HEK293 (cell line): ENCODE data around the gene ANO2.

Experiments used
- CTCF ChIA-PET: fragments of 350-600 bp; formaldehyde crosslinking; extraction: SDS; loops from one replicate; lab custom pipeline; 2021; ENCODE audit warnings: antibody characterized with exemption; lab: Yijun Ruan, JAX
- POLR2A ChIA-PET: fragments of 300-600 bp; formaldehyde crosslinking; extraction: SDS; loops from one replicate; lab custom pipeline; 2020; ENCODE audit warnings: antibody characterized with exemption, inconsistent platforms; lab: Yijun Ruan, JAX
- H3K27ac ChIP-seq: fragments of 200-500 bp; sonication (Bioruptor generic); 2 replicates; pipeline ENCODE4 v1.5.1; 2014; ENCODE audit warnings: low read depth, low read length, control low read depth, inconsistent platforms; ENCODE audit errors: extremely low read depth
- H3K36me3 ChIP-seq, 2 experiments: fragments of 200-500 bp in 1 of 2; sonication (Bioruptor generic) in 1 of 2; 1 replicate in 1 of 2; 2 replicates in 1 of 2; pipeline ENCODE4 v1.5.1; 2014 to 2017; ENCODE audit warnings: inconsistent platforms in 2 of 2, low read length in 2 of 2; ENCODE audit not compliant: control insufficient read depth in 2 of 2, insufficient read depth in 1 of 2
- H3K4me1 ChIP-seq: fragments of 200-500 bp; sonication (Bioruptor generic); 2 replicates; pipeline ENCODE4 v1.5.1; 2014; ENCODE audit warnings: mild to moderate bottlenecking, low read length, inconsistent platforms; ENCODE audit not compliant: control insufficient read depth, insufficient read depth
- H3K4me3 ChIP-seq: 2 replicates; pipeline ENCODE4 v1.5.1; 2011; ENCODE audit warnings: low read depth, mild to moderate bottlenecking, control low read depth, low read length, moderate library complexity
- H3K9me3 ChIP-seq: fragments of 200-500 bp; sonication (Bioruptor generic); 2 replicates; pipeline ENCODE4 v1.5.1; 2014; ENCODE audit warnings: low read depth, low read length, inconsistent platforms; ENCODE audit not compliant: control insufficient read depth, insufficient read depth
- FEZF1 ChIP-seq: fragments of 450-650 bp; formaldehyde crosslinking; IDR thresholded peaks from 2 replicates; pipeline ENCODE4 v1.5.1; 2016; ENCODE audit warnings: missing biosample characterization, missing genetic modification characterization
- HOXA7 ChIP-seq: sonication (generic); formaldehyde crosslinking; IDR thresholded peaks from 2 replicates; pipeline ENCODE4 v1.8.1; 2022; ENCODE audit warnings: missing genetic modification reagents, borderline replicate concordance
- HOXC10 ChIP-seq: sonication (generic); formaldehyde crosslinking; IDR thresholded peaks from 2 replicates; pipeline ENCODE4 v1.8.1; 2023; ENCODE audit warnings: mild to moderate bottlenecking, missing genetic modification reagents
- MEIS1 ChIP-seq: sonication (generic); formaldehyde crosslinking; IDR thresholded peaks from 2 replicates; pipeline ENCODE4 v1.8.1; 2022; ENCODE audit warnings: missing genetic modification reagents, mild to moderate bottlenecking, borderline replicate concordance
- SP2 ChIP-seq: fragments of 450-650 bp; formaldehyde crosslinking; IDR thresholded peaks from 2 replicates; pipeline ENCODE4 v1.5.1; 2016; ENCODE audit warnings: missing biosample characterization, missing genetic modification characterization
- SP7 ChIP-seq: fragments of 450-650 bp; formaldehyde crosslinking; IDR thresholded peaks from 2 replicates; pipeline ENCODE4 v1.5.1; 2016; ENCODE audit warnings: missing biosample characterization, missing genetic modification characterization
- YY1 ChIP-seq: fragments of 450-650 bp; formaldehyde crosslinking; IDR thresholded peaks from 2 replicates; pipeline ENCODE4 v1.5.1; 2018; ENCODE audit warnings: missing biosample characterization, missing genetic modification characterization
- ZBTB21 ChIP-seq: fragments of 450-650 bp; formaldehyde crosslinking; IDR thresholded peaks from 2 replicates; pipeline ENCODE4 v1.5.1; 2017; ENCODE audit warnings: missing biosample characterization, missing genetic modification characterization
- ZEB2 ChIP-seq: fragments of 450-650 bp; formaldehyde crosslinking; IDR thresholded peaks from 2 replicates; pipeline ENCODE4 v1.5.1; 2016; ENCODE audit warnings: missing biosample characterization, missing genetic modification characterization
- ZFP37 ChIP-seq: fragments of 450-650 bp; formaldehyde crosslinking; IDR thresholded peaks from 2 replicates; pipeline ENCODE4 v1.5.1; 2016; ENCODE audit warnings: missing biosample characterization, missing genetic modification characterization
- ZFP69B ChIP-seq: fragments of 450-650 bp; formaldehyde crosslinking; IDR thresholded peaks from 2 replicates; pipeline ENCODE4 v1.5.1; 2016; ENCODE audit warnings: missing biosample characterization, missing genetic modification characterization
- ZNF10 ChIP-seq: fragments of 450-650 bp; formaldehyde crosslinking; IDR thresholded peaks from 2 replicates; pipeline ENCODE4 v1.5.1; 2017; ENCODE audit warnings: missing biosample characterization, missing genetic modification characterization
- ZNF114 ChIP-seq: fragments of 450-650 bp; formaldehyde crosslinking; IDR thresholded peaks from 2 replicates; pipeline ENCODE4 v1.5.0; 2017; ENCODE audit warnings: missing biosample characterization, missing genetic modification characterization
- ZNF133 ChIP-seq: fragments of 450-650 bp; formaldehyde crosslinking; IDR thresholded peaks from 2 replicates; pipeline ENCODE4 v1.5.1; 2016; ENCODE audit warnings: missing biosample characterization, missing genetic modification characterization
- ZNF140 ChIP-seq: fragments of 450-650 bp; formaldehyde crosslinking; IDR thresholded peaks from 2 replicates; pipeline ENCODE4 v1.5.1; 2016; ENCODE audit warnings: missing biosample characterization, missing genetic modification characterization
- ZNF214 ChIP-seq: fragments of 450-650 bp; formaldehyde crosslinking; IDR thresholded peaks from 2 replicates; pipeline ENCODE4 v1.5.1; 2017; ENCODE audit warnings: missing biosample characterization, mild to moderate bottlenecking, missing genetic modification characterization, borderline replicate concordance
- ZNF221 ChIP-seq: fragments of 450-650 bp; formaldehyde crosslinking; IDR thresholded peaks from 2 replicates; pipeline ENCODE4 v1.5.1; 2017; ENCODE audit warnings: missing biosample characterization, missing genetic modification characterization, borderline replicate concordance
- ZNF239 ChIP-seq: fragments of 450-650 bp; formaldehyde crosslinking; IDR thresholded peaks from 2 replicates; pipeline ENCODE4 v1.5.1; 2016; ENCODE audit warnings: missing biosample characterization, missing genetic modification characterization
- ZNF341 ChIP-seq: fragments of 450-650 bp; formaldehyde crosslinking; IDR thresholded peaks from 2 replicates; pipeline ENCODE4; 2016; ENCODE audit warnings: low read depth, missing biosample characterization, missing genetic modification characterization
- ZNF350 ChIP-seq: fragments of 450-650 bp; formaldehyde crosslinking; IDR thresholded peaks from 2 replicates; pipeline ENCODE4 v1.5.0; 2017; ENCODE audit warnings: missing biosample characterization, mild to moderate bottlenecking, missing genetic modification characterization
- ZNF37A ChIP-seq: fragments of 450-650 bp; IDR thresholded peaks from 2 replicates; pipeline ENCODE4 v1.5.1; 2018; ENCODE audit warnings: missing biosample characterization, missing genetic modification characterization
- ZNF404 ChIP-seq: fragments of 450-650 bp; formaldehyde crosslinking; IDR thresholded peaks from 2 replicates; pipeline ENCODE4 v1.5.1; 2017; ENCODE audit warnings: missing biosample characterization, missing genetic modification characterization
- ZNF423 ChIP-seq: fragments of 450-650 bp; formaldehyde crosslinking; IDR thresholded peaks from 2 replicates; pipeline ENCODE4 v1.5.1; 2016; ENCODE audit warnings: missing biosample characterization, missing genetic modification characterization
- ZNF48 ChIP-seq: fragments of 450-650 bp; formaldehyde crosslinking; IDR thresholded peaks from 2 replicates; pipeline ENCODE4 v1.5.1; 2016; ENCODE audit warnings: missing biosample characterization, missing genetic modification characterization
- ZNF600 ChIP-seq: fragments of 450-650 bp; formaldehyde crosslinking; IDR thresholded peaks from 2 replicates; pipeline ENCODE4 v1.5.1; 2016; ENCODE audit warnings: missing biosample characterization, missing genetic modification characterization
- ZNF610 ChIP-seq: fragments of 450-650 bp; formaldehyde crosslinking; IDR thresholded peaks from 2 replicates; pipeline ENCODE4 v1.5.1; 2016; ENCODE audit warnings: missing biosample characterization, missing genetic modification characterization, borderline replicate concordance
- ZNF645 ChIP-seq: fragments of 450-650 bp; formaldehyde crosslinking; IDR thresholded peaks from 2 replicates; pipeline ENCODE4; 2016; ENCODE audit warnings: missing biosample characterization, missing genetic modification characterization
- ZNF660 ChIP-seq: fragments of 450-650 bp; IDR thresholded peaks from 2 replicates; pipeline ENCODE4 v1.5.1; 2018; ENCODE audit warnings: missing biosample characterization, mild to moderate bottlenecking, missing genetic modification characterization
- ZNF670 ChIP-seq: fragments of 450-650 bp; formaldehyde crosslinking; IDR thresholded peaks from 2 replicates; pipeline ENCODE4 v1.5.1; 2016; ENCODE audit warnings: missing biosample characterization, missing genetic modification characterization, low read depth
- ZNF791 ChIP-seq: fragments of 450-650 bp; formaldehyde crosslinking; IDR thresholded peaks from 2 replicates; pipeline ENCODE4 v1.5.1; 2016; ENCODE audit warnings: missing biosample characterization, missing genetic modification characterization
- TF ChIP-seq, protein P1 (sequence below): fragments of 450-650 bp; formaldehyde crosslinking; IDR thresholded peaks from 2 replicates; pipeline ENCODE4 v1.5.1; 2016; ENCODE audit warnings: missing biosample characterization, missing genetic modification characterization

Gene ANO2

GRCh38 chr12:5960783-5961182 is 15.7 kb upstream of the ANO2 start:
- no peaks in the 10 kb centered on the region for H3K9me3 ChIP-seq
- TF ChIP-seq SP7: no peak
- TF ChIP-seq ZNF423 (tag by site-specific recombination): no peak
- no peak for TF ChIP-seq ZNF404 (tag by site-specific recombination)
- TF ChIP-seq ZNF610 (tag by site-specific recombination): peak; percentile 77; the same call in 1 of the 2 replicates
- no peak overlapping the region for H3K27ac ChIP-seq
- H3K36me3 ChIP-seq: no peaks in the 10 kb centered on the region
- ChIA-PET CTCF (interaction anchor here (0.9 to 2.4 kb wide), 4 partner anchors 11 to 78 kb away, joined by 3 to 7 read pairs (median 6); no protein-coding TSS in a partner anchor), POLR2A (no interaction called here)
- H3K4me1 ChIP-seq: no peaks in the 10 kb centered on the region
- no peak overlapping the region for H3K4me3 ChIP-seq

- ChIA-PET CTCF (interaction anchor here (0.6 to 1.4 kb wide), 4 partner anchors 8 to 32 kb away, joined by 3 to 7 read pairs (median 4); no protein-coding TSS in a partner anchor), POLR2A (interaction anchor here (0.7 kb wide), 1 partner anchor 212 kb away, joined by 3 read pairs; no protein-coding TSS in a partner anchor)
- Histone ChIP-seq H3K27ac (no peak overlapping the region), H3K36me3 (no peaks in the 10 kb centered on the region), H3K4me1 (no peaks in the 10 kb centered on the region), H3K9me3 (no peaks in the 10 kb centered on the region), H3K4me3 (no peak overlapping the region)
- TF ChIP-seq ZNF48: no peak
- no peak for TF ChIP-seq ZNF221 (tag by site-specific recombination)
- TF ChIP-seq ZNF239 (tag by site-specific recombination): no peak
- TF ChIP-seq ZNF10 (tag by site-specific recombination): no peak
- no peak for TF ChIP-seq ZNF37A (tag by site-specific recombination)
- TF ChIP-seq ZFP69B: no peak
- no peak for TF ChIP-seq ZNF114 (tag by site-specific recombination)
- no peak for TF ChIP-seq ZFP37 (tag by site-specific recombination)
- TF ChIP-seq HOXA7 (CRISPR knock-in tag): no peak
- TF ChIP-seq ZNF670: no peak
- TF ChIP-seq ZNF791: no peak
- TF ChIP-seq ZNF341 (tag by site-specific recombination): no peak
- TF ChIP-seq ZNF660: no peak
- no peak for TF ChIP-seq ZEB2 (tag by site-specific recombination)
- no peak for TF ChIP-seq FEZF1 (tag by site-specific recombination)
- TF ChIP-seq YY1: no peak
- TF ChIP-seq, protein P1, sequence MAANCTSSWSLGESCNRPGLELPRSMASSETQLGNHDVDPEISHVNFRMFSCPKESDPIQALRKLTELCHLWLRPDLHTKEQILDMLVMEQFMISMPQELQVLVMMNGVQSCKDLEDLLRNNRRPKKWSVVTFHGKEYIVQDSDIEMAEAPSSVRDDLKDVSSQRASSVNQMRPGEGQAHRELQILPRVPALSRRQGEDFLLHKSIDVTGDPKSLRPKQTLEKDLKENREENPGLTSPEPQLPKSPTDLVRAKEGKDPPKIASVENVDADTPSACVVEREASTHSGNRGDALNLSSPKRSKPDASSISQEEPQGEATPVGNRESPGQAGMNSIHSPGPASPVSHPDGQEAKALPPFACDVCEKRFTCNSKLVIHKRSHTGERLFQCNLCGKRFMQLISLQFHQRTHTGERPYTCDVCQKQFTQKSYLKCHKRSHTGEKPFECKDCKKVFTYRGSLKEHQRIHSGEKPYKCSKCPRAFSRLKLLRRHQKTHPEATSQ (tag by site-specific recombination): no peak
- TF ChIP-seq ZBTB21 (tag by site-specific recombination): no peak
- TF ChIP-seq ZNF610 (tag by site-specific recombination): no peak
- no peak for TF ChIP-seq ZNF645 (tag by site-specific recombination)
Measured at GRCh38 chr12:5956987-5957386, 11.9 kb upstream of the ANO2 start.

DNA sequence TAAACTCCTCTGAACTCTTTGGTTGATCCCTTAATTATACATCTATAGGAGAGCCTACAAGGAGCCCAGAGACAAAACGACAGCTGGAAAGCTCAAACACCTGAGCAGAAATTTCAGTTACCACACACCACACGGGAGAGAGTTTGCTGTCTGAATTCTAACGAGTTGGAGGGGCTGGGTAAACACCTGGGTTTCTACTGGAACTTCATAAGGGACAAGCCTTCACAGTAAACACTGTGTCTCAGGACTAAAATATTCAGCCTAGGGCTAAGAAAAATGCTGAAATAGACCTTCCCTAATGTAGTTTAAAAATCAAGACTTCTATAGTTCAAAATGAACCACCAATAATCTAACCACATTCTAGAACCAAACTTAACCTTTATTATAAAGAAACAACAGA is 9.6 kb upstream of the ANO2 start:
- Histone ChIP-seq H3K4me1 (no peaks in the 10 kb centered on the region), H3K27ac (no peak overlapping the region), H3K9me3 (no peaks in the 10 kb centered on the region), H3K36me3 (no peaks in the 10 kb centered on the region), H3K4me3 (no peak overlapping the region)
- ChIA-PET CTCF (interaction anchor here (1.0 to 1.8 kb wide), 2 partner anchors 9 to 12 kb away, joined by 3 to 4 read pairs; no protein-coding TSS in a partner anchor), POLR2A (no interaction called here)
- TF ChIP-seq ZNF140 (no peak), HOXC10 (CRISPR knock-in tag) (no peak), ZNF600 (tag by site-specific recombination) (no peak), SP2 (no peak), ZNF133 (no peak), ZNF214 (tag by site-specific recombination) (no peak), ZNF670 (no peak), ZNF350 (tag by site-specific recombination) (no peak), MEIS1 (CRISPR knock-in tag) (no peak), ZNF48 (no peak)
